Stimulated activated CD4-positive, alpha-beta T cell treated with anti-CD3 and anti-CD28 coated beads, Interleukin-12 subunit alpha, Interleukin-12 subunit beta, amount 100 ng/mL, for 48 hours (primary cell): ENCODE measurements around the gene PACRGL.
"Not testable (repeated sequence)": the region's sequence is repeated elsewhere in the genome, so short reads cannot be mapped to it uniquely, and the experiment has no call there.

Experiments
- DNase-seq, 3 donors: peaks; one replicate each; pipeline ENCODE4 v3.0.0-alpha.2; 2020; ENCODE audit warnings: low read depth in 2 of 3, low spot score in 1 of 3

Gene PACRGL

DNA sequence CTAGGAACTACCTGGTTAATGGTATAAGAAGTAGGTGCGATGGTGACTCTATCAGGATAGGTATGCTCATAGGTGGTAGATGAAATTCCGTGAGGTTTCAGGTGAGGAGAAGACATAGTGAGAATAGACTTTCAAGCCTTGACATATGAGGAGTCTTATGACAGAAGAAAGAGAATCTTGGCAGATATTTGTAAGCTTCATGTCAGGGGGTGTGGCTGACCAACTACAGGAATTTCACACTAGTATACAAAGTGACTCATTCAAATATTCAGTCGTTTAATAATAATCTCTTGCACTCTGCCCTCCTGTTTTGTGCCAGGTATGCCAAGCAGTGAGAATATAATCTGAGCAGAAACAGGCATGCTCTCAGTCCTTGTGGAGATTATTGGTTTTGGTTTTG lies 22.8 kb downstream of the PACRGL start:
- DNase-seq: no peak

DNA sequence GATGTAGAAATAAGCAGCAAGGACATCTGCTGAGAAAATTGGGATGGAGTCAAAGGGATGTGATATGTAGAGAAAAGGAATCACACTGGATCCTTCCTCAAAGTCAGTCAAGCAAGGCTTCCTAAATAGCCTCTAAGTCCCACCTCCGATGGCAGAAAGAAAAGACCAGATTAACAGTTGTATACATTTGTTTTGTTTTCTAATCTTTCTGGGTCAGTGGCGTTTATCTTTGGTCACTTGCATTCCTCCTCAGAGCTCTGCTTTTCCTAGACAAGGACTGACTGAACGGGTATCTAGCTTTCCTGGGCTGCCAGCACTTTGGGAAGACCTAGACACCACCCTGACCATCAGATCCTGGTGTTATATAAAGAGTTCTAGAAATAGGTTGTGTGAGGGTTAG lies 23.2 kb downstream of the PACRGL start:
- no peak for DNase-seq

DNA sequence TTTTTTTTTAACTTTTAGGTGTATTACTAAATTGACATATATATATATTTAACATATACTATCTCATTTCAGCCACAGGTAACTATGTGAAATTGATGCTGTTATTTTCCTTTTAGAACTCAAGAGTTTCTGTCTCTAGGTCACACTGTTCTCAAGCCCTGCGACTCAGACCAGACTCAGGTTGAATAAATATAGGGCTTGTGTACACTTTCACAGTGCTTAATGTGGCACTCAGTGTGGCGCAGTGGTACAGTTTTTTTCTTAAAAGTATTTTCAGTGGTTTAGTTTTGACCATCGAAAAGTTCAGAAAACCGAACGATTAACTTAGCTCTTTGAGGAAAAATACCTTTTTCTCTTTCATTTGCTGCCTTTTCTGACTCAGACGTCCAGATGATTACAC lies 24.7 kb downstream of the PACRGL start:
- DNase-seq: no peak

DNA sequence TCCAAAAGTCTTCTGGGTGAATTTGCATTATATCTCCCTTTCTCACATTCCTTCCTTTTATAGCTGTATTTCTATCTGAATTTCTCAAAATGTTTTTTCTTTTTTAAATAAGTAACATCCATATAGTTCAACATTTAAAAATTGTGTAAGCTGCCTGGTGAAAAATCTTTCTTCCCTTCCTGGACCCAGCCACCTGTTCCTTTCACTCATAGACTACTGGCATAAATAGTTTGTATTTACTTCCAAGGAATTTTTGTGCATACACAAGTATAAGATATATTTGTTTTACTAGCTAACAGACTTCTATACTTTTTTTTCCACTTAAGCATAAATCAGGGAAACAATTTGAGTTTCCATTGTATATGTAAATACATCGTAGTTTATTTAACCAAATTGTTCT lies 35.7 kb downstream of the PACRGL start:
- no peak for DNase-seq

DNA sequence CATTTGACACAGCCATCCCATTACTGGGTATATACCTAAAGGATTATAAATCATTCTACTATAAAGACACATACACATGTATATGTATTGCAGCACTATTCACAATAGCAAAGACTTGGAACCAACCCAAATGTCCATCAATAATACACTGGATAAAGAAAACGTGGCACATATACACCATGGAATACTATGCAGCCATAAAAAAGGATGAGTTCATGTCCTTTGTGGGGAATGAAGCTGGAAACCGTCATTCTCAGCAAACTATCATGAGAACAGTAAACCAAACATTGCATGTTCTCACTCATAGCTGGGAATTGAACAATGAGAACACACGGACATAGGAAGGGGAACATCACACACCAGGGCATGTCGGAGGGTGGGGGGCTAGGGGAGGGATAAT lies 45.7 kb downstream of the PACRGL start:
- DNase-seq: not testable (repeated sequence)

DNA sequence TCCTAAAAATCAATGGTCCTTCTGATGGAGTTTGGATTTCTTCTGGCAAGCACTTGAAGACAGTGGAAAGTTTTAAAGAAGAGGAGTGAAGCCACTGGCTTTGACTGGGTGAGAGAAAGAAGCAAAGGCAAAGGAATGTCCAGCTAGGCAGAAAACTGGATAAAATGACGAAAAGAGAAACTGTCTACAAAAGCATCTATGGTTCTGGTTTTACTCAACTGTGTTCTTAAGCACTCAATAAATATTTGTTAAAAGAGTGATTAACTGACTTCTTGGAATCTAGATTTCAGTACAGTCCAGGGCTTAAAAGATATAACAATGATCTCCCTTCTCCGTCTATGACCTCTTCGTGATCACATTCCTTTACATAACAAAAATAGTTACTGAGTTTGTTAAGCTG lies 52.4 kb downstream of the PACRGL start:
- DNase-seq: no peak

DNA sequence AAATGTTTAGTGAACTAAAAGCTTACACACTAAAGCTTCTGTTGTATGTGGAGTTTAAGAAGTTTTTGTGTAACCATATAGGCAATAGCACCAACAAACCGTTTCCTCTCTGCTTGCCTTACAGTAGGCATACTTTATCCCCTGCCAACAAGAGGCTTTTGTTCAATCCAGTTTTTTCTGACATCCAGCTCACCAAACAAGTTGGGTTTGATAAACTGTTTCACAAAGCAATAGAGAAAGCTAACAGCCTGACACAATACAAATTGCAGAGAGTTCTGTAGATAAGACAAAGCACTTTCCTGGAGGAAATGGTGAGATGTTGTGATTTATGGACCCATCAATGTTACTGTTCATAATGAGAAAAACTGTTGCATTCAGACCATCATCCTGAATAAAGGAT lies 53.8 kb downstream of the PACRGL start:
- no peak for DNase-seq

DNA sequence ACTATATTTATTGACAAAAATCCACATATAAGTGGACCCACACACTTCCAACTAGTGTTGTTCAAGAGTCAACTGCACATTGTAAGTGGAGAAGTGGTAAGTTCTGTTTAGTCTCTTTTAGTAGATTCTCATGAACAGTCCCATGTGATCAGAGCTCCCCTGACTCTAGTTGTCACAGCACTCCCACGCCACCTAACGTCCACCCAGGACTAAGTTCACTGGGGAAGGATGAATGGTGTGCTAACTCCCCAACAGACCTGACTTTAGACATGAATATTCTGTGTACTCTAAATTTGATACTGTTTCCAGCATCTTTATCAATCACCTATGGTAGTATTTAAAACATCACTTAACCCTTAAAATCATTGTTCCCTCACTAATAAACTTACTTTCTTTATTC lies 59.8 kb downstream of the PACRGL start:
- DNase-seq: no peak

DNA sequence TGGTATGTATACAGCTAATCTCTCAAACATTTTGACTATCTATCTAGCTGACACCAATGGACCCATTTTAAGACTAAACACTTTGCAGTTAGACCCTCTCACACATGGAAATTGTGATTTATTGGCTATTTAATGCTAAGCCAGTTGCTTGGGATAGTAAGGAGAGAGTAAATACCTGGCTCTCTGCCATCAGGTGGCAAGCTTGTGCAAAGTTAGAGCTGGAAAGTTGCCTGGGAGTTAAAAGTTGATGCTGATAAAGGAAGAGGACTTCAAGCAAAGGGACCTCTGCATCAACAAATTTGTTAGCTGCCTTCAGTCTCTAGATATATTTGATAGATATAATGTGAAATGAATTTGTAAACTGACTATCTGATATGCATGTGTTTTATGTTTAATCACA lies 61.1 kb downstream of the PACRGL start:
- DNase-seq: no peak

DNA sequence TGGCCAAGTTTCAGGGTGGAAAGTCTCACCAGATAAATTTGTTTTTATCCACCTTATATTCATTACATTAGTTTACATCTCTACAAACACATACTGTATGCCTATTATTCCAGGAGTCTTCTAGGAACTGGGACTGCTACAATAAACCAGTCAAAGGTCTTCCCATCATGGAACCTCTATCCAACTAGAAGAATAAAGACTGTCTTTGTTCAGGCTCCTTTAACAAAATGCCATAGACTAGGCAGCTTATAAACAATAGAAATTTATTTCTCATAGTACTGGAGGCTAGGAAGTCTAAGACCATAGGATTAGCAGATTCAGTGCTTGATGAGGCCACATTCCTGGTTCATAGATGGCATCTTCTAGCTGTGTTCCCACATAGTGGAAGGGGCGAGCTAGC lies 61.6 kb downstream of the PACRGL start:
- no peak for DNase-seq

DNA sequence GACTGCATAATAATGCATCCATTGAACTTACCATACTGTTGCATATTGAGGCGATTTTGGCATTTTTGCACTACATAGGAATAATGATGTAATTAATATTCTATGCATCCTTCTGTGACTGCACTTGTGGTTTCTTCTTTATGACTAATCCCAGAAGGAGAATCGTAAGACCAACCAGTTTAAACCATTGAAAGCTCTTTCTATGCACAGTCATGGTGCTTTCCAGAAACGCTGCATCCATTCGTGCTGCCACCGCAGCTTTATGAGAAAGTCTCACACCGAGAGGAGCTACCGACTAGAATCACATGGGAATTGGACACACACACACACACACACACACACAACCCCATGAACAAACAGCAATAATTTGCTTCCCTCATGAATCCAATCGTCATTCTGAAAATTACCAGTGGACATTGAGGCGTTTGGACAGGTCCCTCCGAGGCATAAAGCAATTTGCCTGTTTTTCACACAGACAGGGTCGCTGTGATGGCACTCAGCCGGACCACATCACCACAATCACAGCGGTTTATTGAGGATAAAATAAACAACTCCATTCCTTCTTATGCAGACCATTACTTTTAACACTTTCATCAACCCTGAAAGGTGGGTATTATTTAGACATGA lies 64.2 kb downstream of the PACRGL start:
- no peak for DNase-seq

DNA sequence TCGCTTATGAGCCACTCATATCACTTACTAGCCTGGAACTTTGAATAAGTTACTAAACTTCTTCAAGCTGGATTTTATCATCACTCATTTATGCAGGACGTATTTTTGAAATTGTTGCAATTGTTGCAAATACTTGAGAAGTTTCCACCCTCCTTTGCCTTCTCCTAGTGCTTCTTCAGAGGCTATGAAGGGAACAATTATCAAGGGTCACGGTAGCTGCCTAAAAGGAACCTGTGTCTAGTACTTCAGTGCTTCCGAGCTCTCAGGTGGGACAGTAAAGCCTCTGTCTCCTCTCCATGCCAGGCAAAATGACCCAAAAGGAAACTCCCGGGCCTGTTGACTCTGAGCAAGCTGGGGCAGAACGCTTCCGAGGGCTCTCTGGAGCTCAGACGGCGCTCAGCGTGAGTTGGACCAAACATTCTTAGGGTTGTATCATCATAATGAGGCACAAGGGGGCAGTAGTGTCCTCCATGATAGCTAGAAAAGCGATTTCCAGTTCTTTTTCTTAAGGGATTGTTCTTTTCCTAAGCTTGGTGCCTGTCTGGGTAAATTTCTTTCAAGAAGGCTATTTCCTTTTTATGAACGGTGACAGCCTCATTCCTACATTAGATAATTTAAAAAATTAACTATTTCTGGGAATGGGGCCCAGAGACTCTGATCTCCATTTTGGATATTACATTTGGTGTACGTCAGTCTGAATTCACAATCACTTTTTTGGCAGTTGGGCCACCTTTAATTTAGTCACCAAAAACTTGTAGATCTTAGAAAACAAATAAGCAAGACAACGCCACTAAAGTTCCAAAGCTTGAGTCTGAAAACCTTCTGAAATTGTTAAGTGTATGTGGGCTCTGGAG lies 73.1 kb downstream of the PACRGL start:
- peak in 2 of 3 donors; percentile 3 to 10 for DNase-seq

DNA sequence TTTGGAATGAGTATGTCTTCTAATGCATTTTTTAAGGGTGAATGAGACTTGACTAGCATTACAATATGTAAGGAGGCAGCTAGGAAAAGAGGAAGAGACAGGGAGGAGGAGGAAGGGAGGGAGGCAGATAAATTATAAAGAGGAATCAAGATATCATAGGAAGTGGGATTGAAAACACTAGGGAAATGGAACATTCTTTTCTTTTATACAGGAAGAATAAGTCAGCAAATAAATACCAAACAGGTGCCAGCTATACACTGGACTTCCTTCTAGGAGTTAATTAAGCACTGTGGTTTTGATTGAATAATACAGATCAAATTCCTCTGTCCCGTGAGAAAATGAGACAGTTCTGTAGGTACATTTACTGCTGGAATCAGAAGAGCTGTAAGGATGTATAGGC lies 78.6 kb downstream of the PACRGL start:
- DNase-seq: no peak

DNA sequence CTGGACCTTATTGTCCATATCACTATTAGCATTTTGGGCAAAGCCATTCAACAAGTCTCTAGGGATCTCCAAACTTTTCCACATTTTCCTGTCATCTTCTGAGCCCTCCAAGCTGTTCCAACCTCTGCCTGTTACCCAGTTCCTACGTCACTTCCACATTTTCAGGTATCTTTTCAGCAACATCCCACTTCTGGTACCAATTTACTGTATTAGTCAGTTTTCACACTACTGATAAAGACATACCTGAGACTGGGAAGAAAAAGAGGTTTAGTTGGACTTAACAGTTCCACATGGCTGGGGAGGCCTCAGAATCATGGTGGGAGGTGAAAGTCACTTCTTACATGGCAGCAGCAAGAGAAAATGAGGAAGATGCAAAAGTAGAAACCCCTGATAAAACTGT lies 82.9 kb downstream of the PACRGL start:
- not testable (repeated sequence) for DNase-seq

DNA sequence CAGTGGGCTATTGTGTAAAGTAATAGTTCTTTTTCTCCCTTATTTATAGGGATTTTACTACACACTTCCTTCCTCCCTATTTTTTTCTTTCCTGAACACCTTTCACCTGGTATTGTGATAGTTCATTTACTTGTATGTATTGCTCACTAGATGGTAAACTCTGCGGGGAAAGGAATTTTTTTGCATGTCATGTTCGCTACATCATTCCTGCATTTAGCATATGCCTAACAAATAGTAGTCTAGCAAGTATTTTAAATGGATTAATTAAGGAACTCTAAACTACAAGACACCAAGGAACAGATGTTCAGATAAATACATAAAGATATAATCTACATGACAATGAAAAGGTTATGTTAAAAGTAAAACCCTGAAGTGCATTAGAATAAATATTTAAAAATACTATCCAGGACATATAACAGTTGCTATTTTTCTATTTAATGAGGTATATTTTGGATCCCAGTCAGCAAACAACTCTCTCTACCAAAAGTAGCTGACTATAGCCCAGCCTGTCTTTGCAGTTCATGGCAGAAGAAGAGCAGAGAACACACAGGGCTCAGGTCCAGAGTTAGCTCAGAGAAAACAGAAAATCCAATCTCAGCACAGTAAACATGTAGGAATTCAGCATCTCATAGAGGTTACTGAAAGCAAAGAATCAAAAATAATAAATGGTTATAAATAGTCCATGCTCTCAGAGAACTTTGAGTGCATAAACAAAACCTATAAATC lies 87.8 kb downstream of the PACRGL start:
- DNase-seq: no peak
